Measurements from ENCODE around the gene TAAR1.
"Not testable (repeated sequence)": the region's sequence is repeated elsewhere in the genome, so short reads cannot be mapped to it uniquely, and the experiment has no call there.

TAAR1 gene

GRCh38 chr6:132661906-132662305, 2.9 kb upstream of the TAAR1 start:
- no peak for DNase-seq (ENCODE audit: low spot score)

- peak; percentile 11 for DNase-seq (ENCODE audit: low spot score)
Observed at GRCh38 chr6:132651062-132651461, 7.9 kb downstream of the TAAR1 start.

- no peak for DNase-seq (ENCODE audit: low spot score)
Observed at GRCh38 chr6:132650429-132650828, 8.6 kb downstream of the TAAR1 start.

- no peak for DNase-seq (ENCODE audit: low spot score)
Observed at GRCh38 chr6:132648828-132649227, 10.2 kb downstream of the TAAR1 start.

- DNase-seq (ENCODE audit: low spot score) = no peak
Observed at GRCh38 chr6:132648356-132648755, 10.6 kb downstream of the TAAR1 start.

- no peak for DNase-seq (ENCODE audit: low spot score)
Observed at GRCh38 chr6:132643547-132643946, 15.4 kb downstream of the TAAR1 start.

GRCh38 chr6:132637135-132637534, 21.8 kb downstream of the TAAR1 start:
- DNase-seq (ENCODE audit: low spot score) = not testable (repeated sequence)

GRCh38 chr6:132635906-132636305, 23.1 kb downstream of the TAAR1 start:
- not testable (repeated sequence) for DNase-seq (ENCODE audit: low spot score)

- DNase-seq (ENCODE audit: low spot score) = not testable (repeated sequence)
Observed at GRCh38 chr6:132635288-132635687, 23.7 kb downstream of the TAAR1 start.

GRCh38 chr6:132634796-132635195, 24.2 kb downstream of the TAAR1 start:
- DNase-seq (ENCODE audit: low spot score) = no peak

- DNase-seq (ENCODE audit: low spot score) = no peak
Observed at GRCh38 chr6:132633362-132633761, 25.6 kb downstream of the TAAR1 start.

GRCh38 chr6:132624175-132624574, 34.8 kb downstream of the TAAR1 start, which contains the start of gene TAAR2:
Gene TAAR2 (minus strand): TSS chr6:132624275. CDS start chr6:132624275, 0 bp downstream.
- no peak for DNase-seq (ENCODE audit: low spot score)

GRCh38 chr6:132623106-132623845, 35.7 kb downstream of the TAAR1 start:
- no peak for DNase-seq (ENCODE audit: low spot score)

- DNase-seq (ENCODE audit: low spot score) = no peak
Observed at GRCh38 chr6:132616677-132617076, 42.3 kb downstream of the TAAR1 start.

- no peak for DNase-seq (ENCODE audit: low spot score)
Observed at GRCh38 chr6:132614554-132614953, 44.4 kb downstream of the TAAR1 start.

- no peak for DNase-seq (ENCODE audit: low spot score)
Observed at GRCh38 chr6:132612449-132613108, 46.4 kb downstream of the TAAR1 start.

- no peak for DNase-seq (ENCODE audit: low spot score)
Observed at GRCh38 chr6:132611616-132612015, 47.4 kb downstream of the TAAR1 start.

- no peak for DNase-seq (ENCODE audit: low spot score)
Observed at GRCh38 chr6:132607544-132608233, 51.3 kb downstream of the TAAR1 start.

GRCh38 chr6:132604635-132605152, 54.3 kb downstream of the TAAR1 start:
- no peak for DNase-seq (ENCODE audit: low spot score)

- not testable (repeated sequence) for DNase-seq (ENCODE audit: low spot score)
Observed at GRCh38 chr6:132600900-132601299, 58.1 kb downstream of the TAAR1 start.

GRCh38 chr6:132598473-132598872, 60.5 kb downstream of the TAAR1 start:
- no peak for DNase-seq (ENCODE audit: low spot score)

- no peak for DNase-seq (ENCODE audit: low spot score)
Observed at GRCh38 chr6:132596201-132596600, 62.8 kb downstream of the TAAR1 start.

Measured in globus pallidus (tissue), 1 donor.